ENCODE results near the gene DCDC2B.
"Not testable (repeated sequence)": the region's sequence is repeated elsewhere in the genome, so short reads cannot be mapped to it uniquely, and the experiment has no call there.

DCDC2B gene

GRCh38 chr1:32256473-32257226 is 47.8 kb downstream of the DCDC2B start:
- DNase-seq (ENCODE audit: low spot score) = no peak

GRCh38 chr1:32257227-32257508 is 48.3 kb downstream of the DCDC2B start:
- DNase-seq (ENCODE audit: low spot score) = no peak

- not testable (repeated sequence) for DNase-seq (ENCODE audit: low spot score)
These were observed 54.3 kb downstream of the DCDC2B start for GRCh38 chr1:32263236-32263593.

DNA sequence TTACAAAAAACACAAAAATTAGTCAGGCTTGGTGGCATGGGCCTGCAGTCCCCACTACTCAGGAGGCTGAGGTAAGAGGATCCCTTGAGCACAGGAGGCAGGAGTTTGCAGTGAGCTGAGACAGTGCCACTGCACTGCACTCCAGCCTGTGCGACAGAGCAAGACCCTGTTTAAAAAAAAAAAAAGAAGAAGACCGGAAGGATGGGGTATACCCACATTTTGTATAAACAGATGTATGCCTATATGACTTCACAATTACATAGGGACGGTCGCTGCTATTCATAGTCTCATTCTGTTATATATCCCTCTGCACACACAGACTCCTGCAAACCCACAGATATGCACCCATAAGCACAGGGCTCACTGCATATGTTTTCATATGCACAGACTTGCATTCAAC is 54.9 kb downstream of the DCDC2B start:
- no peak for DNase-seq (ENCODE audit: low spot score)
